ENCODE data around the gene ENOX2. TPM values are rescaled to one million over a fixed set of nuclear protein-coding genes. Genes with fewer than 3 reads are reported as not detected.

The ENOX2 gene
- total RNA-seq, 1 donor from 2014 or later, result 14.0 TPM

DNA sequence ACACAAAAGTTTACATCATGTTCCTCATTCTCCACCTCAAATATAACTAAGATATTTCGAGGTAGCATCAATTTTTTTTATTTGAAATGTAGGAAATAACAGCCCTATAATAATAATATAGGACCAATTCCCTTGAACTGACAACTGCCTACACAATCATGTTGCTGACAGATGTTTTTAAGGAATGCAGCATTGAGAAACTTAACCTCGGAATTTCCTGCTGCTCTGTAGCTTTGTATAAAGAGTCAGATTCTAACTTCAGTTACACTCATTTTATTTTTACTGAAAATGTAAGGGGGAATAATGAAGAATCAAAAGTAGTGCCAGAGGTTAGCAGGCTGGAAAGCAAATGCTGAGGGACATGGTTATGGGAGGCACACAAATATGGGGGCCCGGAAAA lies 265.4 kb downstream of the ENOX2 start:
- H3K27ac Mint-ChIP-seq (ENCODE audit: unreplicated experiment), result peak overlapping the region; percentile 82
- H3K4me1 Mint-ChIP-seq (ENCODE audit: unreplicated experiment), result peaks cover 6% of the 10 kb centered on the region
- TF ChIP-seq, protein P1, sequence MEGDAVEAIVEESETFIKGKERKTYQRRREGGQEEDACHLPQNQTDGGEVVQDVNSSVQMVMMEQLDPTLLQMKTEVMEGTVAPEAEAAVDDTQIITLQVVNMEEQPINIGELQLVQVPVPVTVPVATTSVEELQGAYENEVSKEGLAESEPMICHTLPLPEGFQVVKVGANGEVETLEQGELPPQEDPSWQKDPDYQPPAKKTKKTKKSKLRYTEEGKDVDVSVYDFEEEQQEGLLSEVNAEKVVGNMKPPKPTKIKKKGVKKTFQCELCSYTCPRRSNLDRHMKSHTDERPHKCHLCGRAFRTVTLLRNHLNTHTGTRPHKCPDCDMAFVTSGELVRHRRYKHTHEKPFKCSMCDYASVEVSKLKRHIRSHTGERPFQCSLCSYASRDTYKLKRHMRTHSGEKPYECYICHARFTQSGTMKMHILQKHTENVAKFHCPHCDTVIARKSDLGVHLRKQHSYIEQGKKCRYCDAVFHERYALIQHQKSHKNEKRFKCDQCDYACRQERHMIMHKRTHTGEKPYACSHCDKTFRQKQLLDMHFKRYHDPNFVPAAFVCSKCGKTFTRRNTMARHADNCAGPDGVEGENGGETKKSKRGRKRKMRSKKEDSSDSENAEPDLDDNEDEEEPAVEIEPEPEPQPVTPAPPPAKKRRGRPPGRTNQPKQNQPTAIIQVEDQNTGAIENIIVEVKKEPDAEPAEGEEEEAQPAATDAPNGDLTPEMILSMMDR (IDR thresholded peaks at IDR 0.05; ENCODE audit: unreplicated experiment), result no peak
- no peaks in the 10 kb centered on the region for H3K36me3 Mint-ChIP-seq (ENCODE audit: low read depth, unreplicated experiment)
- H3K4me3 Mint-ChIP-seq (ENCODE audit: unreplicated experiment), result no peak overlapping the region
- DNase-seq (ENCODE audit: low spot score), result no peak
- H3K27me3 Mint-ChIP-seq (ENCODE audit: unreplicated experiment), result no peaks in the 10 kb centered on the region
- no peaks in the 10 kb centered on the region for H3K9me3 Mint-ChIP-seq (ENCODE audit: unreplicated experiment)

DNA sequence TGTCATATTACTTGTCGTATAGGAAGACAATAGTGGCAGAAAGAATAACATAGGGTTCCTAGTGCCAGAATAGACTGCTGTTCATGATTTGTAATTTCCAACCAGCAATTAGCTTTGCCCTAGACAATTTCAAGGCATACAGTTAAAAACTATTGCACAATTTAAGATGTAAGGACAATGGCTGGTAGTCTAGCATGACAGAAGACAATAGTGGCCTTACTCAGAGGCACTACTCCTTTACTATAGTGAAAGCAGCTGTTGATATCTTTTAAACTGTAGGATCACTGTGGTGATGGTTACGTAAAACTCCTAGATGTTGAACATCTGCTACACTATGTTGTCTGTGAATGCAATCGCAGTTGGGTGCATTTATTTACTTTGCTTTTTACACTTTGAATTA lies 266.7 kb downstream of the ENOX2 start:
- Mint-ChIP-seq H3K4me3 (ENCODE audit: unreplicated experiment) (no peak overlapping the region), H3K36me3 (ENCODE audit: low read depth, unreplicated experiment) (no peaks in the 10 kb centered on the region), H3K9me3 (ENCODE audit: unreplicated experiment) (no peaks in the 10 kb centered on the region), H3K27ac (ENCODE audit: unreplicated experiment) (no peak overlapping the region), H3K27me3 (ENCODE audit: unreplicated experiment) (no peaks in the 10 kb centered on the region), H3K4me1 (ENCODE audit: unreplicated experiment) (peaks cover 6% of the 10 kb centered on the region)
- TF ChIP-seq, protein P1 (IDR thresholded peaks at IDR 0.05; ENCODE audit: unreplicated experiment), result no peak
- no peak for DNase-seq (ENCODE audit: low spot score)

GRCh38 chrX:130631011-130631410 lies 272.0 kb downstream of the ENOX2 start:
- DNase-seq (ENCODE audit: low spot score), result no peak
- H3K27ac Mint-ChIP-seq (ENCODE audit: unreplicated experiment), result no peak overlapping the region
- H3K9me3 Mint-ChIP-seq (ENCODE audit: unreplicated experiment), result no peaks in the 10 kb centered on the region
- TF ChIP-seq, protein P1 (IDR thresholded peaks at IDR 0.05; ENCODE audit: unreplicated experiment), result no peak
- H3K36me3 Mint-ChIP-seq (ENCODE audit: low read depth, unreplicated experiment), result no peaks in the 10 kb centered on the region
- H3K27me3 Mint-ChIP-seq (ENCODE audit: unreplicated experiment), result no peaks in the 10 kb centered on the region
- H3K4me3 Mint-ChIP-seq (ENCODE audit: unreplicated experiment), result no peak overlapping the region
- peaks cover 3% of the 10 kb centered on the region for H3K4me1 Mint-ChIP-seq (ENCODE audit: unreplicated experiment)

DNA sequence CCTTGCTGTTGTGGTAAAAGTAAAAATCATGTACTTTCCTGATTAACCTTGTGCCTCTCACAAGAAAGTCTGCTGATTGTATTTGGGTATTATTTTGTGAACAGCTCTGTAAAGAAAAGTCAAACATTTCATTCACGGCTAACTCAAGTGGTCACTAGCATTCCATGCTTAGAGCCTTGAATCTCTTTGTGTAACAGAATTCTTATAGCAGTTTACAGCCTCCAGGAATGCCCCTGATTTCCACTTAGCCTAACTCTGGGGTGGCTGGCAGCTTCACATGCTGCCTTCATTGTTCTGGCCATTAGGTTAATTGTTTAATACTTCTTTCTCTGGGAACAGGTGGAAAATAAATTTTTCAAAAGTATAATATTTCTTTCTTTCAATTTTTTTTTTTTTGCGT lies 274.5 kb downstream of the ENOX2 start:
- no peaks in the 10 kb centered on the region for H3K9me3 Mint-ChIP-seq (ENCODE audit: unreplicated experiment)
- H3K27ac Mint-ChIP-seq (ENCODE audit: unreplicated experiment), result no peak overlapping the region
- TF ChIP-seq, protein P1 (IDR thresholded peaks at IDR 0.05; ENCODE audit: unreplicated experiment), result no peak
- no peaks in the 10 kb centered on the region for H3K27me3 Mint-ChIP-seq (ENCODE audit: unreplicated experiment)
- no peaks in the 10 kb centered on the region for H3K36me3 Mint-ChIP-seq (ENCODE audit: low read depth, unreplicated experiment)
- H3K4me3 Mint-ChIP-seq (ENCODE audit: unreplicated experiment), result no peak overlapping the region
- no peak for DNase-seq (ENCODE audit: low spot score)
- no peaks in the 10 kb centered on the region for H3K4me1 Mint-ChIP-seq (ENCODE audit: unreplicated experiment)

DNA sequence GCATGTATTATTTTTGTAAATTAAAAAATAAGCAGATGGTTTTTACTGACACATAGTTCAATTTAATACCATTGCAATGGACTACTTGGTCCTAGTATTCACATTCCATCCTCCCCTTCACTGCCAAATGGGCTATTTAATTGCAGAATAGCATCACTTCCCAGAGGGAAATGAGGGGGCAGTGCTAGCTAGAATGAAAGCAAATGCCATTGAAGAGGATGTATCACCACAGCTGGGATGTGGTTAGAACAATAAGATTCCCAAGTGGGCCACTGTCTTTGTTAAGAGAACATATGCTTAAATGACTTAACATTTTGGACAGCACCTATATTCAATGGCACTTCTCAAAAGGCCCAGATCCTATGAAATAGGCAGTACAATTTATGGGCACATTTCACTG lies 276.5 kb downstream of the ENOX2 start:
- DNase-seq (ENCODE audit: low spot score), result no peak
- Mint-ChIP-seq H3K36me3 (ENCODE audit: low read depth, unreplicated experiment) (no peaks in the 10 kb centered on the region), H3K27me3 (ENCODE audit: unreplicated experiment) (no peaks in the 10 kb centered on the region)

More for the DNA sequence above, 276.5 kb downstream of the ENOX2 start:
- no peak overlapping the region for H3K27ac Mint-ChIP-seq (ENCODE audit: unreplicated experiment)
- H3K4me1 Mint-ChIP-seq (ENCODE audit: unreplicated experiment), result no peaks in the 10 kb centered on the region
- H3K4me3 Mint-ChIP-seq (ENCODE audit: unreplicated experiment), result no peak overlapping the region
- TF ChIP-seq, protein P1 (IDR thresholded peaks at IDR 0.05; ENCODE audit: unreplicated experiment), result no peak
- no peaks in the 10 kb centered on the region for H3K9me3 Mint-ChIP-seq (ENCODE audit: unreplicated experiment)
